HCT116 (cell line): ENCODE data around the gene KNTC1. TPM values are rescaled to one million over a fixed set of nuclear protein-coding genes. Genes with fewer than 3 reads are reported as not detected.
"Not testable (repeated sequence)": the region's sequence is repeated elsewhere in the genome, so short reads cannot be mapped to it uniquely, and the experiment has no call there.

Experiments used
- ATAC-seq: fragments of 200-7000 bp; cut with Tn5 transposase; 2 replicates; pipeline ENCODE4 v1.9.1; 2020; ENCODE audit warnings: mild to moderate bottlenecking, moderate library complexity
- BruUV-seq: library from RNA; stranded (reverse); fragments of 400-500 nt; replicated peaks from 2 replicates; lab custom pipeline; 2021; lab: Mats Ljungman, UMichigan
- CTCF ChIA-PET: fragments of 300-600 bp; sonication (Branson Sonifier 250); formaldehyde crosslinking; loops from one replicate; lab custom pipeline; 2021; ENCODE audit warnings: antibody characterized with exemption; lab: Charles Lee
- POLR2A ChIA-PET: fragments of 300-600, 350-600 bp; sonication (Branson Sonifier 250); formaldehyde crosslinking; loops from one replicate; lab custom pipeline; 2021; ENCODE audit warnings: antibody characterized with exemption; lab: Charles Lee
- RAD21 ChIA-PET, 2 experiments: fragments of 300-600 bp; sonication (Branson Sonifier 250); formaldehyde crosslinking; loops; one replicate each; lab custom pipeline; 2023; ENCODE audit warnings: low total read pairs in 2 of 2; ENCODE audit not compliant: uncharacterized antibody in 2 of 2, unreplicated experiment in 2 of 2, low non-redundant PET in 1 of 2; lab: Charles Lee
- DNase-seq: peaks from one replicate; pipeline ENCODE4 v3.0.0-alpha.2; 2010; ENCODE audit warnings: low read depth, low spot score
- H2AFZ ChIP-seq: fragments of 200-600 bp; shearing (Covaris generic), sonication (generic); 2 replicates; pipeline ENCODE4 v1.6.1; 2017; ENCODE audit warnings: low read depth, mixed run types, mixed read lengths, antibody characterized with exemption, low read length; ENCODE audit not compliant: poor library complexity, severe bottlenecking
- H3K27ac ChIP-seq: 2 replicates; pipeline ENCODE4 v1.5.1; 2012; ENCODE audit warnings: low read depth, low read length
- H3K27me3 ChIP-seq: fragments of 200-600 bp; sonication (generic); 2 replicates; pipeline ENCODE4 v1.6.1; 2016; ENCODE audit warnings: mixed run types, low read length, mixed read lengths; ENCODE audit not compliant: insufficient read depth
- H3K36me3 ChIP-seq, 2 experiments: fragments of 200-500 bp in 1 of 2; fragments of 200-600 bp in 1 of 2; sonication (Bioruptor generic) in 1 of 2; sonication (generic) in 1 of 2; 2 replicates each; pipeline versions ENCODE4 v1.5.1 to v1.6.1; 2014 to 2016; ENCODE audit warnings: low read length in 2 of 2, inconsistent platforms in 1 of 2, mixed read lengths in 1 of 2, mixed run types in 1 of 2; ENCODE audit not compliant: insufficient read depth in 2 of 2, control insufficient read depth in 1 of 2
- H3K4me1 ChIP-seq, 2 experiments: fragments of 200-600 bp in 1 of 2; sonication (generic) in 1 of 2; 2 replicates each; pipeline versions ENCODE4 v1.5.1 to v1.6.1; 2012 to 2017; ENCODE audit warnings: low read length in 2 of 2, inconsistent platforms in 1 of 2, mild to moderate bottlenecking in 1 of 2, mixed read lengths in 1 of 2, mixed run types in 1 of 2, moderate library complexity in 1 of 2; ENCODE audit not compliant: insufficient read depth in 2 of 2, control insufficient read depth in 1 of 2
- H3K4me2 ChIP-seq: fragments of 200-600 bp; sonication (generic); 2 replicates; pipeline ENCODE4 v1.6.1; 2017; ENCODE audit warnings: mixed run types, low read length, mixed read lengths
- H3K4me3 ChIP-seq, 2 experiments: fragments of 200-600 bp in 1 of 2; sonication (generic) in 1 of 2; replicated peaks in 1 of 2; 2 replicates each; pipeline ENCODE4 v1.5.1; 2011 to 2016; ENCODE audit warnings: low read length in 2 of 2, control low read depth in 1 of 2, low read depth in 1 of 2, mild to moderate bottlenecking in 1 of 2, mixed read lengths in 1 of 2, mixed run types in 1 of 2
- H3K79me2 ChIP-seq: fragments of 200-600 bp; sonication (generic); 2 replicates; pipeline ENCODE4 v1.6.1; 2017; ENCODE audit warnings: mild to moderate bottlenecking, mixed run types, low read length, moderate library complexity, mixed read lengths; ENCODE audit not compliant: insufficient read depth
- H3K9ac ChIP-seq: fragments of 200-600 bp; sonication (generic); 2 replicates; pipeline ENCODE4 v1.6.1; 2016; ENCODE audit warnings: low read length, mixed read lengths
- H3K9me2 ChIP-seq: fragments of 200-600 bp; sonication (generic), shearing (Covaris generic); 2 replicates; pipeline ENCODE4 v1.6.1; 2017; ENCODE audit warnings: mixed run types, mild to moderate bottlenecking, moderate library complexity; ENCODE audit not compliant: insufficient read depth
- H3K9me3 ChIP-seq, 2 experiments: fragments of 200-500 bp in 1 of 2; fragments of 200-600 bp in 1 of 2; sonication (Bioruptor generic) in 1 of 2; sonication (generic) in 1 of 2; 2 replicates each; pipeline ENCODE4 v1.6.1; 2014 to 2017; ENCODE audit warnings: low read length in 2 of 2, mixed read lengths in 2 of 2, inconsistent platforms in 1 of 2, low read depth in 1 of 2, mild to moderate bottlenecking in 1 of 2, mixed run types in 1 of 2, moderate library complexity in 1 of 2; ENCODE audit not compliant: control insufficient read depth in 1 of 2, insufficient read depth in 1 of 2
- H4K20me1 ChIP-seq: fragments of 200-600 bp; sonication (generic), shearing (Covaris generic); 2 replicates; pipeline ENCODE4 v1.6.1; 2017; ENCODE audit warnings: mixed run types, mild to moderate bottlenecking, moderate library complexity; ENCODE audit not compliant: insufficient read depth
- CBX3 ChIP-seq: IDR thresholded peaks from 2 replicates; pipeline ENCODE4 v1.6.1; 2012; ENCODE audit warnings: low read depth
- FOSL1 ChIP-seq: IDR thresholded peaks from 2 replicates; pipeline ENCODE4 v1.6.1; 2012; ENCODE audit warnings: low read depth
- SIN3A ChIP-seq: IDR thresholded peaks from 2 replicates; pipeline ENCODE4 v1.6.1; 2012; ENCODE audit warnings: low read depth
- TCF7L2 ChIP-seq: IDR thresholded peaks from 2 replicates; pipeline ENCODE4 v1.7.0; 2011; ENCODE audit warnings: borderline replicate concordance, inconsistent platforms; ENCODE audit not compliant: insufficient read depth, insufficient read length; ENCODE audit errors: extremely low read depth
- ZNF274 ChIP-seq: fragments of 200-500 bp; sonication (Bioruptor generic); IDR thresholded peaks from 2 replicates; pipeline ENCODE4 v1.6.1; 2014; ENCODE audit warnings: mild to moderate bottlenecking, low read depth, low read length, inconsistent platforms
- intact Hi-C: fragments of 100-400 bp; cut with micrococcal nuclease; formaldehyde crosslinking; loops from 2 replicates; pipeline ENCODE4 v1.10.0; 2022
- total RNA-seq: library from RNA; stranded (reverse); gene quantifications from one replicate; pipeline ENCODE4 v1.2.1, GENCODE V29; 2021; ENCODE audit not compliant: unreplicated experiment

The KNTC1 gene
- total RNA-seq, 1 experiment from 2014 or later, result 70.2 TPM

GRCh38 chr12:122569288-122569687 is 42.2 kb downstream of the KNTC1 start:
- intact Hi-C loops, result no loop called here
- TF ChIP-seq TCF7L2 (no peak), SIN3A (no peak), FOSL1 (no peak), CBX3 (no peak), ZNF274 (no peak)
- no peaks in the 10 kb centered on the region for H3K79me2 ChIP-seq
- no peak overlapping the region for H2AFZ ChIP-seq
- peaks cover 20 to 28% of the 10 kb centered on the region in 2 experiments; a peak in 3 of 4 replicates for H3K36me3 ChIP-seq
- ChIA-PET POLR2A (no interaction called here), CTCF (no interaction called here), RAD21 (no interaction called here)
- DNase-seq, result no peak
- peak overlapping the region; percentile 7; the same call in 1 of the 2 replicates for H3K4me2 ChIP-seq
- H3K27me3 ChIP-seq, result no peaks in the 10 kb centered on the region
- H3K9me2 ChIP-seq, result no peaks in the 10 kb centered on the region
- peaks cover 0 to 11% of the 10 kb centered on the region in 2 experiments; a peak in 2 of 4 replicates for H3K4me1 ChIP-seq
- ATAC-seq, result no peak
- no peak overlapping the region for H3K9ac ChIP-seq
- BruUV-seq, result no TSS peak
- H3K9me3 ChIP-seq, result no peaks in the 10 kb centered on the region
- no peak overlapping the region for H3K4me3 ChIP-seq
- no peaks in the 10 kb centered on the region; the same call in 1 of the 2 replicates for H4K20me1 ChIP-seq
- no peak overlapping the region for H3K27ac ChIP-seq

GRCh38 chr12:122570006-122570405 is 43.0 kb downstream of the KNTC1 start:
- intact Hi-C loops, H3K9ac ChIP-seq, RAD21 ChIA-PET, CTCF ChIA-PET, H3K4me3 ChIP-seq, BruUV-seq, ATAC-seq, POLR2A ChIA-PET, H4K20me1 ChIP-seq, H2AFZ ChIP-seq, H3K79me2 ChIP-seq, H3K9me2 ChIP-seq, H3K27ac ChIP-seq, H3K9me3 ChIP-seq, DNase-seq, H3K27me3 ChIP-seq: not testable (repeated sequence)
- peak overlapping the region; percentile 7; the same call in 1 of the 2 replicates for H3K4me2 ChIP-seq
- peaks cover 0 to 11% of the 10 kb centered on the region in 2 experiments; a peak in 2 of 4 replicates for H3K4me1 ChIP-seq
- peaks cover 27 to 33% of the 10 kb centered on the region in 2 experiments for H3K36me3 ChIP-seq
